H1 (cell line): ENCODE data around the gene INTS7. TPM values are rescaled to one million over a fixed set of nuclear protein-coding genes. Genes with fewer than 3 reads are reported as not detected.

ENCODE experiments used
- CTCF ChIA-PET: fragments of 300-600 bp; sonication (Branson Sonifier 250); formaldehyde crosslinking; loops from one replicate; lab custom pipeline; 2021; ENCODE audit not compliant: partially characterized antibody; lab: Charles Lee
- POLR2A ChIA-PET: fragments of 300-600 bp; sonication (Branson Sonifier 250); formaldehyde crosslinking; loops from one replicate; lab custom pipeline; 2021; ENCODE audit warnings: inconsistent platforms; ENCODE audit not compliant: partially characterized antibody; lab: Charles Lee
- DNase-seq, 2 experiments: peaks; one replicate each; pipeline versions ENCODE4 v3.0.0 to v3.0.0-alpha.2; 2010 to 2022; ENCODE audit warnings: low spot score in 2 of 2, low read depth in 1 of 2, mixed read lengths in 1 of 2
- FAIRE-seq: peaks from 2 replicates; lab custom pipeline; 2011; peaks lifted over from hg19 to GRCh38; lab: Jason Lieb, UNC
- H2AFZ ChIP-seq: 2 replicates; pipeline ENCODE4 v1.8.1; 2012; ENCODE audit warnings: low read length, inconsistent platforms
- H2AK5ac ChIP-seq: 2 replicates; pipeline ENCODE4 v1.6.1; 2013; ENCODE audit warnings: low read depth, low read length
- H2BK120ac ChIP-seq: replicated peaks from 2 replicates; pipeline ENCODE3; 2013; ENCODE audit warnings: low read depth, low read length, inconsistent platforms
- H2BK12ac ChIP-seq: 2 replicates; pipeline ENCODE4 v1.6.1; 2013; ENCODE audit warnings: low read depth, low read length
- H2BK15ac ChIP-seq: 2 replicates; pipeline ENCODE4 v1.6.1; 2013; ENCODE audit warnings: low read length
- H2BK20ac ChIP-seq: 2 replicates; pipeline ENCODE4 v1.6.1; 2013; ENCODE audit warnings: low read length
- H2BK5ac ChIP-seq: 2 replicates; pipeline ENCODE4 v1.6.1; 2013; ENCODE audit warnings: low read depth, low read length
- H3K14ac ChIP-seq: 2 replicates; pipeline ENCODE4 v1.6.1; 2013; ENCODE audit warnings: inconsistent platforms; ENCODE audit not compliant: insufficient read length
- H3K18ac ChIP-seq: 2 replicates; pipeline ENCODE4 v1.6.1; 2013; ENCODE audit warnings: low read length; ENCODE audit errors: extremely low read depth
- H3K23ac ChIP-seq: 2 replicates; pipeline ENCODE4 v1.6.1; 2013; ENCODE audit warnings: inconsistent platforms; ENCODE audit not compliant: insufficient read length
- H3K23me2 ChIP-seq: 2 replicates; pipeline ENCODE4 v1.6.1; 2013; ENCODE audit warnings: low read depth, low read length
- H3K27ac ChIP-seq: 2 replicates; pipeline ENCODE4 v1.6.1; 2011; ENCODE audit warnings: low read depth, low read length, inconsistent platforms
- H3K27me3 ChIP-seq, 4 experiments: replicated peaks in 1 of 4; 1 replicate in 1 of 4; 2 replicates in 3 of 4; pipeline versions ENCODE4 v1.6.1 to v1.8.1; 2011 to 2013; ENCODE audit warnings: low read length in 3 of 4, mild to moderate bottlenecking in 3 of 4, inconsistent platforms in 2 of 4, mixed read lengths in 2 of 4, moderate library complexity in 1 of 4; ENCODE audit not compliant: control insufficient read depth in 3 of 4, insufficient read depth in 3 of 4; ENCODE audit errors: extremely low read depth in 1 of 4
- H3K36me3 ChIP-seq, 4 experiments: 2 replicates each; pipeline versions ENCODE4 v1.6.1 to v1.8.1; 2011 to 2013; ENCODE audit warnings: mild to moderate bottlenecking in 4 of 4, low read length in 3 of 4, moderate library complexity in 2 of 4, control low read depth in 1 of 4, inconsistent platforms in 1 of 4; ENCODE audit not compliant: insufficient read depth in 4 of 4, control insufficient read depth in 2 of 4
- H3K4ac ChIP-seq: replicated peaks from 2 replicates; pipeline ENCODE3; 2013; ENCODE audit warnings: low read length, low read depth, mixed read lengths, inconsistent platforms; ENCODE audit not compliant: insufficient read length
- H3K4me1 ChIP-seq, 4 experiments: replicated peaks in 1 of 4; 1 replicate in 1 of 4; 2 replicates in 3 of 4; pipeline versions ENCODE4 v1.6.1 to v1.8.1; 2011 to 2013; ENCODE audit warnings: low read length in 3 of 4, inconsistent platforms in 2 of 4, mixed read lengths in 1 of 4; ENCODE audit not compliant: insufficient read depth in 4 of 4, control insufficient read depth in 3 of 4
- H3K4me2 ChIP-seq, 2 experiments: 2 replicates each; pipeline versions ENCODE4 v1.6.1 to v1.8.1; 2011 to 2013; ENCODE audit warnings: low read depth in 2 of 2, low read length in 2 of 2, control low read depth in 1 of 2, inconsistent platforms in 1 of 2, mild to moderate bottlenecking in 1 of 2; ENCODE audit not compliant: insufficient read depth in 1 of 2
- H3K4me3 ChIP-seq, 4 experiments: fragments of 200-600, 300-600 bp in 1 of 4; sonication (generic), shearing (Covaris generic), sonication (Bioruptor Twin) in 1 of 4; 2 replicates each; pipeline versions ENCODE4 v1.5.1 to v1.8.1; 2011 to 2016; ENCODE audit warnings: low read length in 4 of 4, low read depth in 3 of 4, control low read depth in 2 of 4, inconsistent platforms in 2 of 4, mild to moderate bottlenecking in 2 of 4, mixed read lengths in 1 of 4, moderate library complexity in 1 of 4; ENCODE audit not compliant: insufficient read depth in 2 of 4; ENCODE audit errors: extremely low read depth in 1 of 4
- H3K56ac ChIP-seq: replicated peaks from 2 replicates; pipeline ENCODE3; 2013; ENCODE audit warnings: low read depth, mild to moderate bottlenecking, mixed read lengths, low read length, inconsistent platforms; ENCODE audit not compliant: insufficient read length
- H3K79me1 ChIP-seq: 2 replicates; pipeline ENCODE4 v1.6.1; 2013; ENCODE audit warnings: low read depth, low read length, control low read depth
- H3K79me2 ChIP-seq, 2 experiments: 2 replicates each; pipeline versions ENCODE4 v1.6.1 to v1.8.1; 2012 to 2013; ENCODE audit warnings: low read length in 2 of 2, mild to moderate bottlenecking in 2 of 2, inconsistent platforms in 1 of 2; ENCODE audit not compliant: insufficient read depth in 2 of 2, control insufficient read depth in 1 of 2
- H3K9ac ChIP-seq, 4 experiments: replicated peaks in 1 of 4; 1 replicate in 1 of 4; 2 replicates in 3 of 4; pipeline versions ENCODE4 v1.6.1 to v1.8.1; 2011 to 2013; ENCODE audit warnings: low read depth in 3 of 4, low read length in 3 of 4, control low read depth in 2 of 4, mild to moderate bottlenecking in 2 of 4, moderate library complexity in 2 of 4, inconsistent platforms in 1 of 4; ENCODE audit errors: extremely low read depth in 1 of 4
- H3K9me3 ChIP-seq, 2 experiments: 2 replicates each; pipeline versions ENCODE4 v1.6.1 to v1.8.1; 2012 to 2013; ENCODE audit warnings: mild to moderate bottlenecking in 2 of 2, moderate library complexity in 2 of 2, control low read depth in 1 of 2, inconsistent platforms in 1 of 2, low read depth in 1 of 2, low read length in 1 of 2, mixed read lengths in 1 of 2; ENCODE audit not compliant: insufficient read depth in 2 of 2
- H4K20me1 ChIP-seq, 2 experiments: replicated peaks in 1 of 2; 2 replicates each; pipeline versions ENCODE3 to v1.8.1; 2011 to 2013; ENCODE audit warnings: inconsistent platforms in 2 of 2, low read length in 2 of 2, mild to moderate bottlenecking in 1 of 2; ENCODE audit not compliant: insufficient read depth in 2 of 2, control insufficient read depth in 1 of 2
- H4K5ac ChIP-seq: 2 replicates; pipeline ENCODE4 v1.6.1; 2013; ENCODE audit warnings: low read length, low read depth, mixed read lengths, inconsistent platforms; ENCODE audit not compliant: insufficient read length
- H4K8ac ChIP-seq: 2 replicates; pipeline ENCODE4 v1.8.0; 2013; ENCODE audit warnings: mild to moderate bottlenecking, moderate library complexity, low read length, inconsistent platforms; ENCODE audit not compliant: insufficient read depth; ENCODE audit errors: extremely low read depth
- H4K91ac ChIP-seq: replicated peaks from 2 replicates; pipeline ENCODE3; 2013; ENCODE audit warnings: low read length, mixed read lengths, inconsistent platforms; ENCODE audit not compliant: insufficient read length
- BRCA1 ChIP-seq: IDR thresholded peaks from 2 replicates; pipeline ENCODE4 v1.6.1; 2012; ENCODE audit warnings: low read depth, low read length, improper control_type of control experiment
- GABPA ChIP-seq: IDR thresholded peaks from 2 replicates; pipeline ENCODE4 v1.6.1; 2011; ENCODE audit warnings: mild to moderate bottlenecking, low read length, moderate library complexity, borderline replicate concordance; ENCODE audit not compliant: insufficient read depth
- HDAC6 ChIP-seq: IDR thresholded peaks from one replicate; pipeline ENCODE4 v1.7.1; 2012; ENCODE audit warnings: low read depth, mild to moderate bottlenecking, inconsistent platforms, low read length, moderate library complexity
- KDM4A ChIP-seq: IDR thresholded peaks from one replicate; pipeline ENCODE4 v1.7.1; 2012; ENCODE audit warnings: low read depth, mild to moderate bottlenecking, moderate library complexity, low read length, inconsistent platforms; ENCODE audit not compliant: severe bottlenecking
- MAFK ChIP-seq: IDR thresholded peaks from 2 replicates; pipeline ENCODE4 v1.6.1; 2012; ENCODE audit warnings: low read depth, mild to moderate bottlenecking, improper control_type of control experiment, low read length
- NANOG ChIP-seq: IDR thresholded peaks from 2 replicates; pipeline ENCODE4 v1.6.1; 2011; ENCODE audit warnings: low read length, low read depth, mild to moderate bottlenecking, inconsistent platforms; ENCODE audit not compliant: insufficient read depth, poor library complexity, severe bottlenecking
- POLR2A ChIP-seq, 2 experiments: IDR thresholded peaks; 1 replicate in 1 of 2; 2 replicates in 1 of 2; pipeline ENCODE4 v1.6.1; 2011; ENCODE audit warnings: low read depth in 2 of 2, low read length in 2 of 2, mild to moderate bottlenecking in 2 of 2; ENCODE audit errors: control extremely low read depth in 1 of 2
- RAD21 ChIP-seq, 2 experiments: IDR thresholded peaks in 1 of 2; conservative IDR thresholded peaks in 1 of 2; 2 replicates each; pipeline ENCODE4 v1.6.1; 2011; ENCODE audit warnings: low read depth in 2 of 2, low read length in 2 of 2, improper control_type of control experiment in 1 of 2, inconsistent platforms in 1 of 2, mild to moderate bottlenecking in 1 of 2, moderate library complexity in 1 of 2
- RFX5 ChIP-seq: IDR thresholded peaks from 2 replicates; pipeline ENCODE4 v1.6.1; 2011; ENCODE audit warnings: low read depth, low read length, improper control_type of control experiment, borderline replicate concordance
- RXRA ChIP-seq: IDR thresholded peaks from 2 replicates; pipeline ENCODE4 v1.6.1; 2011; ENCODE audit warnings: low read depth, mild to moderate bottlenecking, low read length, moderate library complexity; ENCODE audit not compliant: insufficient read depth
- TAF1 ChIP-seq: IDR thresholded peaks from 2 replicates; pipeline ENCODE4 v1.6.1; 2011; ENCODE audit warnings: mild to moderate bottlenecking, low read depth, low read length
- TBP ChIP-seq: IDR thresholded peaks from 2 replicates; pipeline ENCODE4 v1.6.1; 2011; ENCODE audit warnings: low read depth, low read length, improper control_type of control experiment
- YY1 ChIP-seq: IDR thresholded peaks from 2 replicates; pipeline ENCODE4 v1.6.1; 2011; ENCODE audit warnings: low read depth, mild to moderate bottlenecking, low read length
- WGBS, 2 experiments: shearing (Covaris generic) in 1 of 2; methylation state at CpG; one replicate each; pipeline versions ENCODE4 v1.1.6 to v1.1.7; 2013 to 2015; ENCODE audit warnings: low lambda C conversion rate in 2 of 2, mixed read lengths in 2 of 2, inconsistent platforms in 1 of 2, low coverage in 1 of 2, missing lambda C conversion rate in 1 of 2; ENCODE audit not compliant: insufficient replicate concordance in 2 of 2, insufficient coverage in 1 of 2, insufficient read length in 1 of 2; ENCODE audit errors: extremely low coverage in 1 of 2, missing lambda C conversion rate in 1 of 2; 5-methylcytosine and 5-hydroxymethylcytosine counted together
- polyA plus RNA-seq, 7 experiments: library from polyadenylated mRNA; depleted of rRNA in 3 of 7; stranded (reverse) in 5 of 7; unstranded in 2 of 7; fragments of >200 nt in 5 of 7; fragments of 200-250 nt in 2 of 7; gene quantifications; 1 replicate in 5 of 7; 2 replicates in 1 of 7; 4 replicates in 1 of 7; pipeline versions ENCODE4 v1.2.1 to v1.2.3, GENCODE V29; 2011 to 2013; ENCODE audit warnings: missing spikeins in 2 of 7, mixed read lengths in 2 of 7
- total RNA-seq: library from RNA; stranded (reverse); fragmentation: NEBNext Ultra II Directional; extraction: Animal tissue kit (Norgen Biotek cat#: 25700); gene quantifications from 2 replicates; pipeline ENCODE4 v1.2.1, GENCODE V29; 2021

INTS7 gene
- total and polyA plus RNA-seq, 2 of the 8 experiments (the other 6 are each of a cell fraction or from before 2014, with no cell fraction given): 15.2 to 22.4 TPM

GRCh38 chr1:211973541-211973940 is 61.8 kb downstream of the INTS7 start:
- no peaks in the 10 kb centered on the region for H3K9me3 ChIP-seq
- no peak overlapping the region for H3K27ac ChIP-seq
- no peaks in the 10 kb centered on the region for H4K20me1 ChIP-seq
- H2BK20ac ChIP-seq: no peak overlapping the region
- no peak overlapping the region for H2BK12ac ChIP-seq
- no peak overlapping the region for H2BK15ac ChIP-seq
- POLR2A ChIA-PET: interaction anchor here (1.0 kb wide), 1 partner anchor 21 kb away, joined by 3 read pairs; no protein-coding TSS in a partner anchor
- DNase-seq: no peak
- no peak overlapping the region for H3K4ac ChIP-seq
- H4K5ac ChIP-seq: no peak overlapping the region
- CTCF ChIA-PET: no interaction called here
- no peak overlapping the region for H4K8ac ChIP-seq
- no peaks in the 10 kb centered on the region for H3K79me1 ChIP-seq
- H2AFZ ChIP-seq: no peak overlapping the region
- H3K9ac ChIP-seq: no peak overlapping the region
- peaks cover 0 to 4% (median 0%) of the 10 kb centered on the region in 4 experiments; a peak in 1 of 7 replicates for H3K4me1 ChIP-seq
- H3K27me3 ChIP-seq: no peaks in the 10 kb centered on the region
- no peak for FAIRE-seq
- H3K79me2 ChIP-seq: no peaks in the 10 kb centered on the region
- no peak overlapping the region for H3K18ac ChIP-seq
- no peak for TF ChIP-seq GABPA
- TF ChIP-seq KDM4A: no peak
- no peak for TF ChIP-seq BRCA1
- no peak for TF ChIP-seq POLR2A (IDR thresholded peaks at IDR 0.05; ENCODE audit: control extremely low read depth in 1 of 2, low read depth in 2 of 2, low read length in 2 of 2)
- TF ChIP-seq TBP: no peak
- no peak for TF ChIP-seq RFX5
- TF ChIP-seq TAF1: no peak
- TF ChIP-seq NANOG: no peak
- TF ChIP-seq HDAC6: no peak
- no peak for TF ChIP-seq YY1
- TF ChIP-seq RAD21 (IDR thresholded peaks at IDR 0.05 in 1 of 2, conservative IDR thresholded peaks at IDR 0.05 in 1 of 2; ENCODE audit: low read depth in 2 of 2, low read length in 2 of 2): no peak
- TF ChIP-seq MAFK: no peak
- no peak for TF ChIP-seq RXRA
- H3K23me2 ChIP-seq: no peaks in the 10 kb centered on the region
- H3K56ac ChIP-seq: no peak overlapping the region
- no peak overlapping the region for H3K14ac ChIP-seq
- H2BK120ac ChIP-seq: no peak overlapping the region
- H3K4me3 ChIP-seq: no peak overlapping the region
- no peak overlapping the region for H2BK5ac ChIP-seq
- H3K36me3 ChIP-seq: peaks cover 0 to 25% (median 1%) of the 10 kb centered on the region in 4 experiments; a peak in 5 of 8 replicates
- H3K23ac ChIP-seq: no peak overlapping the region
- H4K91ac ChIP-seq: no peak overlapping the region
- 95% methylated on average over 1 of the region's 1 CpG; no CpG with 5 or more reads in 1 of the 2 experiments for WGBS, 2 experiments
- H3K4me2 ChIP-seq: no peak overlapping the region
- H2AK5ac ChIP-seq: no peak overlapping the region
